Fibroblast of lung (primary cell): ENCODE measurements around the gene RABL2A. TPM values are rescaled to one million over a fixed set of nuclear protein-coding genes. Genes with fewer than 3 reads are reported as not detected.
A peak's percentile ranks its signal among the peaks of the same experiment; 100 is the strongest.
"Not testable (repeated sequence)": the region's sequence is repeated elsewhere in the genome, so short reads cannot be mapped to it uniquely, and the experiment has no call there.

Experiments used
- DNase-seq, 2 donors: peaks; one replicate each; pipeline versions ENCODE4 v3.0.0 to v3.0.0-alpha.2; 2010; ENCODE audit warnings: low read depth in 2 of 2
- H2AFZ ChIP-seq: 2 replicates; pipeline ENCODE4 v1.5.1; 2012; ENCODE audit warnings: low read length, control low read depth, inconsistent platforms
- H3K27ac ChIP-seq: 2 replicates; pipeline ENCODE4 v1.5.1; 2011; ENCODE audit warnings: low read length, control low read depth; ENCODE audit not compliant: insufficient read depth
- H3K27me3 ChIP-seq: 2 replicates; pipeline ENCODE4 v1.5.1; 2011; ENCODE audit warnings: mild to moderate bottlenecking, low read length; ENCODE audit not compliant: control insufficient read depth, insufficient read depth
- H3K36me3 ChIP-seq: 2 replicates; pipeline ENCODE4 v1.5.1; 2011; ENCODE audit warnings: low read length; ENCODE audit not compliant: control insufficient read depth, insufficient read depth
- H3K4me1 ChIP-seq: 2 replicates; pipeline ENCODE4 v1.5.1; 2011; ENCODE audit warnings: low read length; ENCODE audit not compliant: control insufficient read depth, insufficient read depth; ENCODE audit errors: extremely low read depth
- H3K4me2 ChIP-seq: 2 replicates; pipeline ENCODE4 v1.5.1; 2011; ENCODE audit warnings: low read length, control low read depth; ENCODE audit not compliant: insufficient read depth; ENCODE audit errors: extremely low read depth
- H3K4me3 ChIP-seq, 4 experiments: fragments of 200-600 bp in 1 of 4; sonication (generic) in 1 of 4; replicated peaks in 1 of 4; 2 replicates each; pipeline ENCODE4 v1.5.1; 2011 to 2016; ENCODE audit warnings: low read length in 4 of 4, low read depth in 3 of 4, mild to moderate bottlenecking in 3 of 4, control low read depth in 2 of 4, inconsistent platforms in 1 of 4, mixed read lengths in 1 of 4; ENCODE audit not compliant: insufficient read depth in 1 of 4; ENCODE audit errors: control extremely low read depth in 1 of 4
- H3K79me2 ChIP-seq: 2 replicates; pipeline ENCODE4 v1.5.1; 2012; ENCODE audit warnings: mild to moderate bottlenecking, low read length, inconsistent platforms; ENCODE audit not compliant: control insufficient read depth, insufficient read depth
- H3K9ac ChIP-seq: 2 replicates; pipeline ENCODE4 v1.5.1; 2011; ENCODE audit warnings: mild to moderate bottlenecking, low read length, control low read depth; ENCODE audit not compliant: insufficient read depth
- H3K9me3 ChIP-seq: 2 replicates; pipeline ENCODE4 v1.5.1; 2012; ENCODE audit warnings: low read depth, low read length; ENCODE audit not compliant: control insufficient read depth, insufficient read depth
- H4K20me1 ChIP-seq: 2 replicates; pipeline ENCODE4 v1.5.1; 2011; ENCODE audit warnings: low read length; ENCODE audit not compliant: control insufficient read depth, insufficient read depth; ENCODE audit errors: extremely low read depth
- polyA plus RNA-seq, 2 donors: library from polyadenylated mRNA; depleted of rRNA in 1 of 2; stranded (reverse) in 1 of 2; unstranded in 1 of 2; fragments of >200 nt; gene quantifications; 2 replicates each; pipeline ENCODE4 v1.2.1, GENCODE V29; 2011 to 2012; ENCODE audit warnings: missing spikeins in 1 of 2
- total RNA-seq: library from RNA; depleted of rRNA; stranded (reverse); fragments of >200 nt; gene quantifications from 2 replicates; pipeline ENCODE4 v1.2.1, GENCODE V29; 2014
- TF ChIP-seq, protein P1 (sequence below), 2 donors: IDR thresholded peaks in 1 of 2; conservative IDR thresholded peaks in 1 of 2; 1 replicate in 1 of 2; 2 replicates in 1 of 2; pipeline ENCODE4 v1.5.1; 2011 to 2012; ENCODE audit warnings: low read length in 2 of 2, control low read depth in 1 of 2, inconsistent platforms in 1 of 2, low read depth in 1 of 2, mild to moderate bottlenecking in 1 of 2

Gene RABL2A
- total and polyA plus RNA-seq, 2 donors (not counting 1 experiment from before 2014, with no cell fraction given), result 7.4 to 11.7 TPM

- DNase-seq, result peak in 1 of 2 donors; percentile 63
Measured at GRCh38 chr2:113587201-113587600, 39.9 kb upstream of the RABL2A start.

GRCh38 chr2:113589591-113589990, 37.5 kb upstream of the RABL2A start:
- H3K79me2 ChIP-seq, H3K4me2 ChIP-seq, H3K36me3 ChIP-seq, H3K9ac ChIP-seq, H4K20me1 ChIP-seq, H3K27me3 ChIP-seq, H3K4me3 ChIP-seq, DNase-seq, H3K4me1 ChIP-seq, H2AFZ ChIP-seq, H3K27ac ChIP-seq, H3K9me3 ChIP-seq: not testable (repeated sequence)

More at GRCh38 chr2:113587201-113587600, 39.9 kb upstream of the RABL2A start:
- H3K36me3 ChIP-seq, H3K27ac ChIP-seq, H2AFZ ChIP-seq, H3K79me2 ChIP-seq, H3K4me1 ChIP-seq, H3K4me3 ChIP-seq, H3K27me3 ChIP-seq, H4K20me1 ChIP-seq, H3K9ac ChIP-seq, H3K4me2 ChIP-seq, H3K9me3 ChIP-seq: not testable (repeated sequence)
- TF ChIP-seq, protein P1, sequence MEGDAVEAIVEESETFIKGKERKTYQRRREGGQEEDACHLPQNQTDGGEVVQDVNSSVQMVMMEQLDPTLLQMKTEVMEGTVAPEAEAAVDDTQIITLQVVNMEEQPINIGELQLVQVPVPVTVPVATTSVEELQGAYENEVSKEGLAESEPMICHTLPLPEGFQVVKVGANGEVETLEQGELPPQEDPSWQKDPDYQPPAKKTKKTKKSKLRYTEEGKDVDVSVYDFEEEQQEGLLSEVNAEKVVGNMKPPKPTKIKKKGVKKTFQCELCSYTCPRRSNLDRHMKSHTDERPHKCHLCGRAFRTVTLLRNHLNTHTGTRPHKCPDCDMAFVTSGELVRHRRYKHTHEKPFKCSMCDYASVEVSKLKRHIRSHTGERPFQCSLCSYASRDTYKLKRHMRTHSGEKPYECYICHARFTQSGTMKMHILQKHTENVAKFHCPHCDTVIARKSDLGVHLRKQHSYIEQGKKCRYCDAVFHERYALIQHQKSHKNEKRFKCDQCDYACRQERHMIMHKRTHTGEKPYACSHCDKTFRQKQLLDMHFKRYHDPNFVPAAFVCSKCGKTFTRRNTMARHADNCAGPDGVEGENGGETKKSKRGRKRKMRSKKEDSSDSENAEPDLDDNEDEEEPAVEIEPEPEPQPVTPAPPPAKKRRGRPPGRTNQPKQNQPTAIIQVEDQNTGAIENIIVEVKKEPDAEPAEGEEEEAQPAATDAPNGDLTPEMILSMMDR (conservative IDR thresholded peaks at IDR 0.05 in 1 of 2, IDR thresholded peaks at IDR 0.05 in 1 of 2; ENCODE audit: low read depth in 1 of 2, low read length in 2 of 2), result peak; percentile 10 to 61

- H3K27me3 ChIP-seq, H3K27ac ChIP-seq, H3K4me3 ChIP-seq, H3K4me1 ChIP-seq, H3K9me3 ChIP-seq, H3K9ac ChIP-seq, H4K20me1 ChIP-seq, H3K4me2 ChIP-seq, DNase-seq, H2AFZ ChIP-seq, H3K79me2 ChIP-seq, H3K36me3 ChIP-seq: not testable (repeated sequence)
Measured at GRCh38 chr2:113591926-113592325, 35.1 kb upstream of the RABL2A start.

- H3K27ac ChIP-seq, H2AFZ ChIP-seq, DNase-seq, H3K9me3 ChIP-seq, H3K36me3 ChIP-seq, H3K9ac ChIP-seq, H4K20me1 ChIP-seq, H3K79me2 ChIP-seq, H3K4me3 ChIP-seq, H3K4me2 ChIP-seq, H3K27me3 ChIP-seq, H3K4me1 ChIP-seq: not testable (repeated sequence)
Measured at GRCh38 chr2:113593280-113593679, 33.8 kb upstream of the RABL2A start.

GRCh38 chr2:113595725-113596124, 31.3 kb upstream of the RABL2A start:
- not testable (repeated sequence) for H3K4me1 ChIP-seq, H3K27ac ChIP-seq, H2AFZ ChIP-seq, H3K27me3 ChIP-seq, H3K4me3 ChIP-seq, H3K9ac ChIP-seq, H4K20me1 ChIP-seq, H3K4me2 ChIP-seq, H3K9me3 ChIP-seq, DNase-seq, H3K36me3 ChIP-seq, H3K79me2 ChIP-seq

DNA sequence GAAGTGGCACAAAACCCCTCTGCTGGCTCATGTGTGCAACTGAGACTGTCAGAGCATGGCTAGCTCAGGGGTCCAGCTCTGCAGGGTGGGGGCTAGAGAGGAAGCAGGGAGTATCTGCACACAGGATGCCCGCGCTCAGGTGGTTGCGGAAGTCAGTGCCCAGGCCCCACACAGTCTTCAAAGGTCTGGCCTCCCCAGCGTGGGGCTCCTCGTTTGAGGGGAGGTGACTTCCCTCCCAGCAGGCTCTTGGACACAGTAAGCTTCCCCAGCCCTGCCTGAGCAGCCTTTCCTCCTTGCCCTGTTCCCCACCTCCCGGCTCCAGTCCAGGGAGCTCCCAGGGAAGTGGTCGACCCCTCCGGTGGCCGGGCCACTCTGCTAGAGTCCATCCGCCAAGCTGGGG, 29.9 kb upstream of the RABL2A start:
- not testable (repeated sequence) for H3K27ac ChIP-seq, H3K27me3 ChIP-seq, H2AFZ ChIP-seq, H3K36me3 ChIP-seq, H3K4me1 ChIP-seq, H3K9ac ChIP-seq, H3K4me3 ChIP-seq, DNase-seq, H3K79me2 ChIP-seq, H3K4me2 ChIP-seq, H3K9me3 ChIP-seq, H4K20me1 ChIP-seq
